ENCODE data around the gene SPATS2L.

The SPATS2L gene

GRCh38 chr2:200379481-200380090 is 73.1 kb downstream of the SPATS2L start:
- no peak for DNase-seq

DNA sequence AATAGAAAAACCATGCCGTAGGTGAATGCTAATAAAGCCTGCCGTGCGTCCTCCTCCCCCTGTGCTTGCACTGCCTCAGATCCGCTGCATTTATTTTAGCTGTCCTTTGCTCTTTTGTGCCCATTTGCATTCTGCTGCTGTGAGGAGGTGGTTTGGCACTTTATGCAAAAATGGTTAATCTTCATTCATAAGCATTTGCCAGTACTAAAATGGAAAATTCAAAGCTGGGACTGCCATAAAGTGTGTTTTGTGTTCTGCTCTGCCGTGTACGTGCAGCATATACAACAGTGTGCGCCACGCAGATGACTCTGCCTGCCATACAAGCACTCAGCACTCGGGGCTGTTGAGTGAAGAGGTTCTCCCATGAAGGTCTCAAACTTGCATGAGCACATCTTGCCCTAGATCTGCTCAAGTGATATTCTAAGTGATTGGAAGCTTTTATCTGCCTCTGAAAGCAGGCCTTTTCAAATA is 73.6 kb downstream of the SPATS2L start:
- DNase-seq, result no peak

GRCh38 chr2:200380833-200381542 is 74.5 kb downstream of the SPATS2L start:
- no peak for DNase-seq

DNA sequence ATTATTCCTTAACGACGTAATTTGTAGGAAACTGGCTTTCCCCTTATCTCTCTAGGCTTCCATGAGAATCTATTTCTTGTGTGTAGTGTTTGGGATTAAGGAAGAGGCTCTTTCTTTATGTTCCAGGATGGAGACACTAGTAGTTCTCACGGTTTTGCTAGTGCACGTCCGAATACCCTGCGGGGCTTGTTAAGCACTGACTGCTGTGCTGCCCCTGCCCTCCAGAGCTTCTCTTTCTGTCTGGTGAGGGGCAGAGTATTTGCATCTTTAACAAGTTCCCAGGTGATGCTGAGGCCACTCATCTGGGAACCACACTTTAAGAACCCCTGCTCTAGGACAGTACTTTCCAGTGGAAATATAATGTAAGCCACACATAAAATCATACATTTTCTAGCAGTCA is 76.4 kb downstream of the SPATS2L start:
- no peak for DNase-seq

DNA sequence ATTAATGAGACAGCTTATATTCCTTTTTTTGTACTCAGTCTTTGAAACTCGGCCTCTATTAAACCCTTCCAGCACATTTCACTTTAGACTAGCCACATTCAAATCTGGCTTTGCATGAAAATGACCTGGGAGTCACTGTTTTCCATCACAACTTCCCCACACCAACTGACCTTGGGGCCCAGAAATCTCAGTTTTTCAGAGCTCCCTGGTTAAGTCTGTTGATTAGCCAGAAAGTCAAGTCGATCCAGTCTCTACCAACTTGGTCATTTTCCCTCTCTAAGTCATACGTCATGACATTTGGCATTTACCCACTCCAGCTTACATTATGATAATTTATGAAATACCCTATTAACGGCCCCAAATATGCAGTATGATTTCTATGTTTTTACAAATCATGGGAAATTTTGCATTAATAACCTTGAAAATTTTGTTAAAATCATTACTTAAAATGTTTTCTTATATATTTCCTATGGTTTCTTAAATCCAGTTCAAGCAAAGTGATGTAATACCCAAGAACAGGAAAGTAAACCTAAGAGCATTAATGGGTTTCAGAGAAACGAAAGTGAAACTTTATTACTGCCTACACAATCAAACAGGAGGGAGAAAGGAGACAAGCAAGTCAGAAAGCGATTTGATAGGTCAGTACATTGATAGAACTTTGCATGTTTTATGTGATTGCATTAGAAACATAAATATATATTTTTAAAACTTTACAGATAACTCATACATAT is 77.1 kb downstream of the SPATS2L start:
- no peak for DNase-seq

DNA sequence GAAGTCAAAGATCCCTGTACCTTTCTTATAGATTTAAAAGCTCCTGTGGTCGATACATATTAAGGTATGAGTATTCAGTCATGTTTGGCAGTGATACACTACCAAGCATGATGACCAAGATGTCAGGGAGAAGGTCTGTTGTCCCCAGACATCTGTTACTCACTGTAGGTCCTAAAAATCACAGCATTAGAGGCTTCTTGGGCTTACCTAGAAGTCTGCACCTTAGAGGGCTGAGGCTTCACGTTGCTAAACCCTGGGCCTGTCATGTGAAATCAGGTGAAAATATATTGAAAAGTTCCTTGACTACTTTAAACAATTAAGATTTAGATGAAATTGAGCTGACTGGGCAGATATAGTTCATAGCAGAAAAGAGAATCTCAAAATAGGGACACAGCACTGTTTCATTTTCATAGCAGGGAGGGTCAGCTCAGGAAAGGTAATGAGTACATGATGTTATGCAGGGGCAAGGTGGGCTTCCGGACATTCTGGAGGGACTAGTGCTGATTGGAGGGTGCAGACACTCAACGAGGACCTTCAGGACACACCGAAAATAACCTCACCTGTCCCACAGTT is 78.7 kb downstream of the SPATS2L start:
- DNase-seq, result no peak

DNA sequence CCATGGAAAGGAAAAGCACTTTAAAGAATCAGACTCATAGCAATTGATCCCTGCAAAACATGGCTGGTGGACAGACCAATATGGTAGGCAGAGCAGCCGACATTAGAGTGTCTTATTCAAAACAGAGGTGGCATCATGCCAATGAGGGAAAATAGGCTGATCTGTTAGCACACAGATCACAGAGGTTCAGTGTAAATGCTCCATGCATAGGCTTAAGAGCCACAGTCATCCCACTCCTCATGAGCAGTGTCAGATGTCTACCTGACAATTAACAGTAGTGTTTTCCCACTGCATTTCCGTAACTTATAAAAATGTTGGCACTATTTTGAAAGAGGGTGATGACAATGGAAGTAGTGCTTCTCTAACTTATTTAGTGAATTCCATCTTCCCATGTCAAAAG is 86.7 kb downstream of the SPATS2L start:
- DNase-seq, result no peak

GRCh38 chr2:200394045-200394444 is 87.6 kb downstream of the SPATS2L start:
- no peak for DNase-seq

GRCh38 chr2:200396781-200397242 is 90.3 kb downstream of the SPATS2L start:
- no peak for DNase-seq

DNA sequence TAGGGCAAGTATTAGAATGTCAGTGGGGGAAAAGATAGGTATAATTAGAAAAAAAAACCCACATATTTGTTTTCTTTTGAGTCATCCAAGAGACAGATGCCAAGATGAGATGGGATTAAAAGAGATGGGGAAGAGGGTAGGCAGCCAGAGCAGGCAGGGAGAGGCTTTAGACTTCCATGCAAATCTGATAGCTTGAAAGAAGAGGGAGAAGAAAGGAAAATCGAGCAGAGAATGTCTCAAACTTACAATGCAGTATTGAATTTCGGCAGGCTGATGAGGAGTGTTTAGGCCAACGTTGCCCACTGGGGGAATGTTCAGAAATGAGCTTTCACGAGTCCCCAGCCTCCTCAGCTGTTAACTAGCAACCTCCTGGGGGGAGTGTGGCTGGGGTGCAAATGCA is 91.3 kb downstream of the SPATS2L start:
- peak; percentile 14 for DNase-seq

- DNase-seq, result no peak
These were observed 92.6 kb downstream of the SPATS2L start for GRCh38 chr2:200399046-200399445.

- DNase-seq, result no peak
These were observed 93.1 kb downstream of the SPATS2L start for GRCh38 chr2:200399636-200400035.

- DNase-seq, result no peak
These were observed 97.3 kb downstream of the SPATS2L start for GRCh38 chr2:200403814-200404213.

- no peak for DNase-seq
These were observed 98.1 kb downstream of the SPATS2L start for GRCh38 chr2:200404615-200405014.

GRCh38 chr2:200405599-200406298 is 99.3 kb downstream of the SPATS2L start:
- no peak for DNase-seq

- no peak for DNase-seq
These were observed 99.9 kb downstream of the SPATS2L start for GRCh38 chr2:200406379-200406778.

- DNase-seq, result no peak
These were observed 102.2 kb downstream of the SPATS2L start for GRCh38 chr2:200408428-200409316.

- no peak for DNase-seq
These were observed 105.3 kb downstream of the SPATS2L start for GRCh38 chr2:200411831-200412230.

GRCh38 chr2:200414367-200414766 is 107.9 kb downstream of the SPATS2L start:
- no peak for DNase-seq

- DNase-seq, result no peak
These were observed 109.0 kb downstream of the SPATS2L start for GRCh38 chr2:200415455-200415854.

GRCh38 chr2:200416878-200417277 is 110.4 kb downstream of the SPATS2L start:
- DNase-seq, result no peak

GRCh38 chr2:200417366-200417765 is 110.9 kb downstream of the SPATS2L start:
- no peak for DNase-seq
